Endometrial microvascular endothelial cells (primary cell): ENCODE measurements around the gene MAD2L2. TPM values are rescaled to one million over a fixed set of nuclear protein-coding genes. Genes with fewer than 3 reads are reported as not detected.

Experiments
- in situ Hi-C: cut with HindIII; loops from 2 replicates; pipeline ENCODE4 v1.10.0; 2017; ENCODE audit warnings: low sequenced_read_pairs, low pct_unique_long_range_greater_than_20kb; ENCODE audit errors: inconsistent ontology term
- total RNA-seq: library from RNA; depleted of rRNA; stranded (reverse); fragments of >200 nt; gene quantifications from one replicate; pipeline ENCODE4 v1.2.3, GENCODE V29; 2015; ENCODE audit errors: inconsistent ontology term

Gene MAD2L2
- total RNA-seq, 1 donor from 2014 or later: 43.9 TPM

DNA sequence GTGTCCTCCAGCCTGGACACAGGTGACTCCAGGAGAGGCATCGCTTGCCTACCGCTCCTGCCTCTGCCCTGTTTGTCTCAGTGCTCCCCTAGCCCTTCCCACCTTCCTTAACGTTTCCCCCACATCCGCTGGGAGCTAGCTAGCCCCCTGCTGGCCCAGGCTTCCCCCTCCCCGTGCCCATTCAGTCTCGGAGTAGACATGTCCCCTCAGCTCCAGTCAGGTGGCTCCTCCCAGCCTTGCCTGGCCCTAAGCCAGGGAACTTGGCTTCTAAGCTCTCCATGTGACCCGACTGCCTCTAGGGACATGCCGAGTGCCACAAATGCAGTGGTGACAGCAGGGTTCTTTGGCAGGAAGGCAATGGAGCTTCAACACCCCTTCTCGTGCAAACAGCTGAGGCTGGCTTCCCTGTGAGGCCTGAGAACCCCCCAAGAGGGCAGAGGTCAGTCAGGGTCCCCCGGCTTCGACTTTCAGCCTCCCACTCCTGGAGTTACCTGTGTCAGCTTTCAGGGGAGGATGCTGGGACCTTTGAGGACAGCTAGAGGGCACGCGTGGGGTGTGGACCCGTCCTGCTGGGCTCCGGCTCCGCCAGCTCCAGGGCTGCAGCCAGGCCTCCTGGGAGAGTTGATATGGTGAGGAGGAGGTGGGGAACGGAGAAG is 26.8 kb upstream of the MAD2L2 start:
- in situ Hi-C loops: no loop called here

DNA sequence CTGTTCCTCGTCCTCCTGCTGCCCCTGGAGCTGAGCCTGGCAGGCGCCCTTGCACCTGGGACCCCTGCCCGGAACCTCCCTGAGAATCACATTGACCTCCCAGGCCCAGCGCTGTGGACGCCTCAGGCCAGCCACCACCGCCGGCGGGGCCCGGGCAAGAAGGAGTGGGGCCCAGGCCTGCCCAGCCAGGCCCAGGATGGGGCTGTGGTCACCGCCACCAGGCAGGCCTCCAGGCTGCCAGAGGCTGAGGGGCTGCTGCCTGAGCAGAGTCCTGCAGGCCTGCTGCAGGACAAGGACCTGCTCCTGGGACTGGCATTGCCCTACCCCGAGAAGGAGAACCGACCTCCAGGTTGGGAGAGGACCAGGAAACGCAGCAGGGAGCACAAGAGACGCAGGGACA is 25.3 kb upstream of the MAD2L2 start:
- in situ Hi-C loops: no loop called here

DNA sequence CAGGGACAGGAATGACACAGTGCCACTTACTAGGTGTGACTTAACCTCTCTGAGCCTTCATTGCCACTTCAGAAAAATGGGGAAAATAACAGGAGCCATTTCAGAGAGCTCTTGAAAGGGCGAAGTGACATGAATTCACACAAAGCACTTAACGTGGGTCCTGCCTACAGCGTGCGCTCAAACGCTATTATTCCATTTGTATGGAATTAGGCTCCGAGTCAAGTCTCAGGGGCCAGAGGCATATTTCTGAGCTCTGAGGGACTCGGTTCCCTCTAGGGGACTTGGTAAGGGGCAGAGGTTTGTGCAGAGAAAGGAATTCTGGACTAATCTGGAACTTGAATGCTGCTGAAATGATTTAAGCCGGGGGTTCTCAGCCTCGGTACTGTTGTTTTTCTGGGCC is 24.6 kb upstream of the MAD2L2 start:
- in situ Hi-C loops: no loop called here

DNA sequence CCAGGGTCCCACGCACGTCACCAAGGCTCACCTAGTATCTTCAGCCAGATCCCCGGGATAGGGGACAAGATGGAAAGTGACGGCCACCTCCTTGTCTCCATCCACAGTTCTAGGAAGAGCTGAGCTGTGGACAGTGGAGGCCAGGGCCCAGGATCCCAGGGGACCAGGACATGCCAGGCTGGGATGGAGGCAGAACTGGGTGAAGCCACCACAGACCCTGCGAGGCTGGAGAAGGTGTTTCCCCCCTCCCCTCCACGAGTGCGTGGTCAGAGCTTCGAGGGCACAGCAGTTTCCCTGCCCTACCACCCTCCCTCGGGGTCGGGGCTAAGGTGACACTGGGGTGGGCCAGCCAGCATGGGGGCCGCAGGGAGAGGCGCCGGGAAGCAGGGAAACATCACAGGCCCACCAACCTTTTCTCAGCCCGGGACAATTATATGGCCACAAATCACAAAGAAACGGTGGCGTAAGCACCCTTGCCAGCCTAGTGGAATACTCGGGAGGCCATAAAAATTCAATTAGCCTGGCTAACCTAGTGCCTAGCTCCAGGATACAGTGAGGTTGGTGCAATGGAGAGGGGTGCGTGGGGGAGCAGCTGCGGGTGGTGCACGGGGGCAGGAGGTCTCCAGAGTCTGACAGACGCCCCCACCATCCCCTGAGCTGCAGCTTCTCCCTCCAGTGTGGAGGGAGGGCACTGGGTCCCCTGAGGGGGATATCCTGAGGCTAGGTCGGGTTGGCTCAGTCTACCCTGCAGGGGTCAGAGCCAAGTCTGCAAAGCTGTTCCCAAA is 23.9 kb upstream of the MAD2L2 start:
- in situ Hi-C loops: no loop called here

DNA sequence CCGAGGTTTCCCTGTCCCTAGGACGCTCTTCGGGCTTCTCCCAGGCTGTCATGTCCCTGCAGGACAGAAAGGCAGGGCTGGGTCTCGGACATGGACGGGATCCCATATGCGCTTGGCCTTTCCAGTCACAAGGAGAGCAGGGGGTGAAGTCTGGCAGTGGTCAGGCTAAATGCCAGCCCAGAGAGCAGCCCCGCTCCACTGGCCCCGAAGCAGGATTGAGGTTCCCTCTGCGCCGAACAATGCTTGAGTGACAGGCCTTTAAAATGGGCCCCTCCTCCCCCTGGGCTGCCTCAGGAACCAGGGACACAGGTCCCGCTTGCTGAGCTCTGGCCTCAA is 23.2 kb upstream of the MAD2L2 start:
- in situ Hi-C loops: no loop called here

DNA sequence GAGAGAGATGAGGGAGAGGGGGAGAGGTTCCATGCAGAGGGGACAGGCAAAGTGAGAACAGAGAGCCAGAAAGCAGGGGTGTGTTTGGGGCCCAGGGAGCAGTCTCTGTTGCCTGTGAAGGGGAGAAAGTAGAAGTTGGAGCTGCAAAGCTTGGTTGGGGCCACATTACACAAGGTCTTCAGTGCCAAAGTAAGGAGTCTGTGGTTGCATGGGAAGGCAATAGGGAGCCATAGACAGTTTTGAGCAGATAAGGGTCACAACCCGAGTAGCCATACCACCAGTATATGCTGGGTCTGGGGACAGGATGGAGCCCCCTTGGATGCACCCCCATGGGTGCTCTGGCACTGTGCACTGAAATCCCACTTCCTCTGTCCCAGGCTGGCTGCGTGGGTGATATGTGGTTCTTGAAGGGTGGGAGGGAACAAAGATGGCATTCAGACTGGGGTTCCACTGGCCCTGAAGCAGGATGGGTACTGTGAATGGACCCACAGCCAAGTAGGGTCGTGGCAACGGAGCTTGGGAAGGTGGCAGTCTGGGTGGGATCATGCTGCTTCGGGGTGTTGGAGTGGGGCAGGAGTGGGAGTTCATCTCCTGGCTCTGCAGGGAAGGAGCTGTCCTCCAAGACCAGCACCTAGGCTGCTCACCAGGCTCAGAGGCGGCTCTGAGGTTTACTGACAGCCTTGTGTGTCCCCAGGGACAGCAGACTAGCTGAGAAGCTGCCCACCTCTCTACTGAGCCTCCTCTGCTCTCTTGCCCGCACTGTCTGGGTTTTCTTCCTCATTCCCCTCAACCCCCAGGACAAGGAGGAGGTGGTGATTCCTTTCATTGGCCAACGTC is 22.6 kb upstream of the MAD2L2 start:
- in situ Hi-C loops: no loop called here

DNA sequence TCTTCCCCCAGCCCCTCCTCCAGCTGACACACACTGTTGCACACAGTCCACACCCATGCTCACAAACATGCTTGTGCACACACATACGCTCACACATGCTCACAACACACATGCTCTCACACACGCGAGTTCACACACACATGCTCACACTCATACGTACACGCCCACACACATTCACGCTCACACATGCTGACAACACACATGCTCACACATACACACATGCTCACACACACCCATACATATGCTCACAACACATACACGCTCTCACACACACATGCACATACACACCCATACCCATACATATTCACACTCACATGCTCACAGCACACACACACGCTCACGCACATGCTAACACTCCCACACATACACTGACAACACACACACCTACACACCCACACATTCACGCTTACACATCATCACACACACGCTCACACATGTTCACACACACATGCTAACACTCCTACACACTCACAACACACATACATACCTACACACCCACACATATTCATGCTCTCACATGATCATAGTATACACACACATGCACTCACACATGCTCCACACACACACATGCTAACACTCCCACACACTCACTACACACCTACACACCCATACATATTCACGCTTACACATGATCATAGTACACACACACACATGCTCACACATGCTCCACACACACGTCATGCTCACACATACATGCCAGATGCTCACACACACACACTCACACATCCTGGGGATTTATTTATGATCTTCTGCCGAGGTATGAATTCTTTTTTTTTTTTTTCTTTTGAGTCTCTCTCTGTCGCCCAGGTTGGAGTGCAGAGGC is 21.2 kb upstream of the MAD2L2 start:
- in situ Hi-C loops: no loop called here

DNA sequence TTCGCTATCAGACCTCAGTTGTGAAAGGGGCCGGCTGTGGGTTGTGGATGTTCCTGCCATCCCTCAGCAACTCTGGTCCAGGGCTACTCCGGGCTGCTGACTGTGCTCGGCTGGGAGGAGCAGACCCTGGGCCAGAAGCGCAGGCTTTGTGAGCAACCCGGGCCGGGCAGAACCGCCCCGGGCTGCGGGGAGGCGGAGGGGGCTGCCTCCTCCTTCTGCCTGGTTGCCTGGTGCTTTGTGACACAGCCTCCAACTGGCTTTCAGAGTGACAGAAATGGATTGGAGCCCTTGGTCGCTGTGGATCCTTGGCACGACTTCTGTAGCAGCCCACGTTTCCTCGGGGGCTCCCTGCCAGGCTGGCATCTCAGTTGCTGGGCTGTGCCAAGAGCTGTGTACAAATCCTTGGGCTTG is 20.6 kb upstream of the MAD2L2 start:
- in situ Hi-C loops: no loop called here

DNA sequence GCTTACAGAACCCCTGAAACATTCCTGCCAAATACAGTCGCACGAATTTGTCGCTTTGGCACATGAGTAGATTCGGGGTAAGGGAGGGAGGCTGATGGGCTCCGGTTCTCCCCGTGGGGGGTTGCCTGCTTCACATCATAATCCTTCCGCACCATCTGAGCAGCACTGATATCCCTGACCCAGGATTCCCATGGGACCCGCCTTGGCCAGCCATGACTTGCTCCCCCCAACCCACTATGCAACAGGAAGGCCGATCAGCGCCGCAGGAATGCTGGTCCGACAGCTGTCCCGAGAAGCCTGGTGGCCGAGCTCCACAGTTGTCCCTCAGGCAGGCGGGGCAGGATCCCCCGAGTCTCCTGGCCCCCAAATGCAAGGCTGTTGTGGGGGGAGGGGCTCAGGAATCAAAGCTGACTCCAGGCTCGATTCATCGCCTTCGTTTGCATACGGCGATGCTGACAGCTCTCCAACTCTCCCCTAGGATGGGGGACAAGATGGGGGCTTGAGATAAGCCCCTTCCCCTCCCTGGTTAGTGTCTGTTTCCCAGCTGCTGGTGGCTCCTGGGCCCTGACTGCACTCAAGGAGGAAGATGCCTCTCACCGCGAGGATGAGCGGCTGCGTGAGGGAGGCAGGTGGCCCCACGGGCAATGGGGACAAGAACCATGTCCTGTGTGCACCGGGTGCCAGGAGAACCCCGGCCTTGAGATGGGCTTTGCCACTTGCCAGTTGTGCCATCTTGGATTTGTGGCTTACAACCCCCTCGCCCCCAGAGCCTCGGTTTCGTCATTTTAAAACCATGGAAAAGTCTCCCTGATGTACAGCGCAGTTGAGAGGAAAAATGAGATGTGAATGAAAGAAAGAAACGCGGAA is 19.9 kb upstream of the MAD2L2 start:
- in situ Hi-C loops: no loop called here

DNA sequence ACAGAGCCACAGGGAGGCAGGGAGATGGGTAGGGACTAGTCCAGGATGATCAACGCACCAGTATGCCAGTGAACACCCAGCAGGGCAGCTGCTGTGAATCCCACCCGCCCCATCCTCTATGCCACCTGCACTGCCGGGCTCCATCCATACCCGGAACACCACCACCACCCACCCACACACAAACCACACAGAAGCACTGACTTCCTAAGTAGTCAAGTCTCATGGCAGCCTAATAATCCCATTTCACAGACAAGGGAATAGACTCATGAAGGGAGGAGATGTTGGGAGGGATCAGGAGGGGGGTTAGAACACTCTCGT is 16.9 kb upstream of the MAD2L2 start:
- in situ Hi-C loops: no loop called here

DNA sequence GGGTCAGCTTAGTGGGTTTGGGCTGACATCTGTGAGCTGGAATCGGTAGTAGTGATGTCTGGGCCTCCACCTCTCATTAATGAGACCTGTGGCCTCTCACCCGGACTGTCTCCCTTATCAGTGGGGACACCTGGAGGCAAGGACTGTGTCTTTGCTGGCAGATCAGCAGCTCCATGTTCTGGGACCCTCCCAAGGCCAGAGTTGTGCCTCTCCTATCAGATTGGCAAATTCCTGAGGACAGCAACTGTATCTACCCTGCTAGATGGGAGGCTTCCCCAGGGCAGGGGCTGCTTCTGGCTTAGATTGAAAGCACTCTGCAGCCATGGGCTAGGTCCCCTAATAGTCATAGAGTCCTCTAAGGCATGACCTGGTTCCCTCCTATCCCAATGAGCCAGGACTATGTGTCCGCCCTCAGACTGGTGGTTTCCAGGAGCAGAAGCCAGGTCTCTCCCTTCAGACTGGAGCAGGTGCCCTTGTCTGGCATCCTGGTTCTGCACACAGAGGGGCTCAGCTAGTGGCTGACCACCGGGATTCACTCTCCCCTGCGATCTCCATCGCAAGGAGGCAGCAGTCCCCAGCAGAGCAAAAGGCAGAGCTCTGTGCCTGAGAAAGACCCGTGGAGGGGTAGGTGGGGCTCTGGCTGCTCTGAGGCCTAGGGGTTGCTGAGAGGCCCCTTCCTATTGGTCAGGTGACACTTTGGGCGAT is 16.4 kb upstream of the MAD2L2 start:
- in situ Hi-C loops: no loop called here

DNA sequence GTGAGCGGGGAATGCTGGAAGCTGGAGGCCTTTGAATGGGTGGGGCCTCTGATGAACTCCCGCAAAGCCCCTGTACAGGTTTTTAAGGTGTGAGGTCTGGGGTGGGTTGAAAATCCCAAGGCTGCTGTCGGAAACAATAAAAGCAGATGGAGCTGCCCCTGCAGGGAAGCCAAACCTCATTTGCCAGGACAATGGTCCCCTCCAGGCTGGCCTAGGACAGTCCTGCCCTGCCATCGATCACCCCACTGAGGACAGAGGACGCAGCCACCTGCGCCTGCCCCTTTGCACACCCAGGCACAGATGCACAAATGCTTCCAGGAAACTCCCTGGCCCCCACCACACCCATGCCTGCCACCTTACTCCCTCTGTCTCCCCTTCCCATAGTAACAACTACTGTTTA is 14.9 kb upstream of the MAD2L2 start:
- in situ Hi-C loops: no loop called here

DNA sequence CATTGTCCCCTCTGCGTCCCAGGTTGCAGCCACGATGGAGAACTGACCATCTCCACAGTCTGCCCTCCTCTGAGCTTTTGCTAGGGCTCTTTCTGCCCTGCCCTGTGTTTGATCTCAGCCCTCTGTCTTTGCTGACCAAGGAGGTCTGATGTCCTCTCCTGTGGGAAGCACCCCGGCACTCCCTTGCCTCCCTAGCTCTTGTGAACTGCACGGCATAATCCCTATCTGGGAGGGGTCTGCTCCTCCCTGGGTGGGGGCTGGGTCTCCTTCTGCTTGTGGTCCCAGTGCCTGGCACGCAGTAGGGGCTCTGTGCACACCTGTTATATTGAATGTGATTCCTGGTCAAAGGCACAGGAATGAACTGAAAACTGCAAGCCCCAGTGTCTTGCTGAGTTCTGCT is 13.0 kb upstream of the MAD2L2 start:
- in situ Hi-C loops: no loop called here

DNA sequence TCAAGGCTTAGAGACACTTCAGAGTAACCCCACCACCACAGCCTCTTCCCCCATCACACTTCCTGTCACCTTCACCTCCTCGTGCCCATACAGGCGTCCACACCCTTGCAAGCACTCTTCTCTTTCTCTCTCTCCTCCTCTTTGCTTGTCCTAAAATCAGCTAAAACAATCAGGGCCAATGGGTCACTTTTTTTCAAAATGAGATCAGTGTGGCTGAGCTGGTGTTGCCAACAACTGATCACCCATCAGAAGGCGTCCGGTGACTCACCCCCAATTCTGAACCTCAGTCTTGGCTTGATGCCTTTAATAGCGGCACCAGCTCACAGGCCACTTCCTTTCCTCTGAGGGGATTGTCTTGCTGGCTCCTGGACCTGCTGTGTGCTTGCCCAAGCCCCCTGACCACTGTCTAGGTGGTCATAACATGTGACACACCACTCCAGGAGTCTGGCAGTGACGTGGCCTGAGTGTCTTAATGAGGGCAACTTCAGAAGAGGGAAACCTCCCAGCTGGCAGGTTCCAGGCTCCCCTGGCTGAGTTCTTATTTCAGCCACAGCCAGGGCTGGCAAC is 12.2 kb upstream of the MAD2L2 start:
- in situ Hi-C loops: no loop called here

DNA sequence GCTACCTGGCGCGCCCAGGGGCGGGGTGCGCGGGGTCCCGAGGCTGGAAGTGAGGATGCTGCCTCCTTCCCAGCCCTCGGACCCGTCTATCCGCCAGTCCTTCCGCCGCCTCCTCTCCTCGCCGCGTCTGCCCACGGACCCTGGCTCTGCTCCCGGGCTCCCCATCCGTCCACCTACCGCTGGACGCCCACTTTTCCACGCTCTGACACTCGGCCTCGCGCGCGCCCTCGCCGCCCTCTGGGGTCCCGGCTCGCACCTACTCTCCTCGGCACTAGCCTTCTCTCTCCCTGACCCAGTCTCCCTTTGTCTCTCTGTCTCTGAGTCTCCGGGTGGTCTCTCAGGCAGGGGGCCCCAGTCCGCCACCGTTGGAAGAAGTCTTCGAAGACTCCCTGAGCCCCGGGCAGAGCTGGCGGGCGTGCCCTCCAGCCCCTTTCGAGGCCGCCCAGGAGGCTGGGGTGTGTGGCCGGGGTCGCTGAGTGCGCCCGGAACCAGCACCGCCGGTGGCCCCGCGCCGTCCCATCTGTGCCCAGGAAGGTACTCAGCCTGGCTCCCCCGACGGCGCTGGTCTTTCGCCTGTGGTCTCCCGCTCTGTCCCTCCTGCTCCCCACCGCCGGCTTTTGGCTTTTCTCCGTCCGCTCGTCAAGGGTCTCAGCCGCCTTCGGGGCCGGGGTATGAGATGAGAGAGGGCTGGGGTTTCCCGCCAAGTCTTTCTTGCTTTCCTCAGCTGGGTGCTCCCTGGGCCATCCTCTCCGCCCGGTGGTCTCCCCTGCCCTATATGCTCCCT is 11.2 kb upstream of the MAD2L2 start:
- in situ Hi-C loops: no loop called here

DNA sequence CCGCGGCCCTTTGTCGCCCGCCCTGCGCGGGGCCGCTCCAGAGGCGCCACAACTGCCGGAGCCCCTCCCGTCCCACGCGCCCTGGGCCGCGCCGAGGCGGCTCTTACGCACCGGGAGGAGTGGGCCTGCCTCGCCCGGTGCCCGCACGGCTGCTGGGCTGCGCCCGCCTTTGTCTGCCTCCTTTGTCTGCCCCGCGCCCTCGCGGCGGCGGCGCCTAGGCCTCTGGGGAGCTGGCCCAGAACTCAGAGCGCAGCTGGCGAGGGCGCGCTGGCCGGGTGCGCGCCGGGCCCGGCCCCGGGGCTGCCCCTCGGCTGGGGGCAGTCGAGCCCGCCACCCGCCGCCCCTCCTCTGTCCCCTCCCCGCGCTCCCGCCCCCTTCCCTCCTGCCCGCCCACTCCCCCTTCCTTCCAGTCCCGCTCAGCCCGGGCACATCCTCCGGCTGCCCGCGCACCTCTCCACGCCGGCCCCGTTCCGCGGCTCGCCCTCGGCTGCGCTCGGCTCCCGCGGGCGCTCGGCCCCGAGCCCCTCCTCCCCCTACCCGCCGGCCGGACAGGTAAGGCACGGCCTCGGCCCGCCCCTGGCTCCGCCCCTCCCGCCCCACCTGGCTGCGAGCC is 10.5 kb upstream of the MAD2L2 start, which contains the start of gene DRAXIN:
Gene DRAXIN, plus strand, starts transcription at position 409 of the 613 bp plus-strand sequence. CDS start 14,549 bp downstream, outside the sequence.
- in situ Hi-C loops: no loop called here
